HG03565 (cell line): ENCODE data around the gene SSU72.
"Not testable (repeated sequence)": the region's sequence is repeated elsewhere in the genome, so short reads cannot be mapped to it uniquely, and the experiment has no call there.

Experiments
- ATAC-seq: cut with Tn5 transposase; IDR thresholded peaks from one replicate; pipeline ENCODE4 v1.9.1; 2021; ENCODE audit warnings: mild to moderate bottlenecking, moderate library complexity; ENCODE audit not compliant: unreplicated experiment

Gene SSU72

GRCh38 chr1:1529936-1530335 is 44.7 kb downstream of the SSU72 start:
- no peak for ATAC-seq

DNA sequence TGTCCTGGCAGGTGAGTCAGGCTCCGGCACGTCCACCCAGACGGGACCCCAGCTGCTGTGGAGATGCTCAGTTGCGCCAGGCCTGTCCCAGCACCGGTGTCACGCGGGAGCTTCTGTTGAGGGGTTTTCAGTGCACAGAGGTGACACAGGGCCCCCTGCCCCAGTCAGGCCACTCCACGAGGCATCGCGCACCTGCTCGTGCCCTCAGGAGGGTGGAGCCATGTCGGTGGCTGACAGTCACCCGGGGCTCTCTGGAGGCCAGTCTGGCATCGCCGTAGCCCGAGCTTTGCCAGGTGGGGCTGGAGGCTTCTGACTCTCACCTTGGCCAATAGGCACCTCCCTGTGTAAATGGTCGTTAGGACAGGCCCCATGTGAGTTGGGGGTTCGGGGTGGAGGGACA is 45.3 kb downstream of the SSU72 start:
- no peak for ATAC-seq

DNA sequence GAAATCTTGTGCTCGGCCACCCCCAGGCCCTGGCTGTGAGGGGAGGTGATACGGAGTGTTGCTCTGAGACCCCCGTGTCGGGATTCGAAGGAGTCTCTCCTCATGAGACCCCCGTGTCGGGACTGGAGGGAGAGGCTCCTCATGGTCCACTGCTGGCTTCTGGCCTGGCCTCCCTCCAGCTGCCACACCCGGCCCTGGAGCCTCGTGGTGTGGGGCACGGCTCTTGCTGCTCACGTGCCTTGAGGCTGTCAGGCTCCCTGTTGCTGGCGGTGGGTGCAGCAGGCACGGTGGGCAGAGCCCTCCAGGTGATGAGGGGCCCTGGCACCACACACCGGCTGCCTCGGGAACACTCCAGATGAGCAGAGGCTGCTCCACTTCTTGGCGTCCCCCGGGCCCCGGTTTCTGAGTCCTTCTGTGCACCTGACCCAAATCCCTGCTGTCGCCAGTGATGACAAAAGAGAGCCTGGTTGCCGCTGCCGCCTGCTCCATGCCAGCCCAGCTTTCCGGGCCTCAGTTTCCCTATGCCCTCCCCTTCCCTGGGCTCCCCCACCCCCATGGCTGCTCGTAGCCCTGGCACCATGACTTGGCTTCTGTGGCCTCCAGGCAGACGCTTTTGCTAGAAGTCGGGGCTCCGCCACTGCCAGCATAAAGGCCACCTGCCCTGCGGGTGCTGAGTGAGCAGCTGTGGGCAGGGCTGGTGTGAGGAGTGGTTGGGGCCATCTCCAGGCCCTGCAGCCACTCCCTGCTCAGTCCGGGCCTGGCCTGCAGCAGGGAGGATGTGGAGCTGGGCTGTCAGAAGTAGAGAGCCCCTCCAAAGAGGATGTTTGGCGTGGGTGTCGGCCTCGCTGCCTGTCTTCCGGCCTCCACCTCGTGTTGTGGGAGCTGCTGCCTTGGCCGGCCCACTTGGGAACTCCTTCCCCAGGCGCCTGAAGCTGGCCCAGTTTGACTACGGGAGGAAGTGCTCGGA is 46.1 kb downstream of the SSU72 start:
- ATAC-seq, result no peak

GRCh38 chr1:1527092-1527816 is 47.4 kb downstream of the SSU72 start:
- ATAC-seq, result no peak

GRCh38 chr1:1526476-1526875 is 48.2 kb downstream of the SSU72 start:
- ATAC-seq, result not testable (repeated sequence)

DNA sequence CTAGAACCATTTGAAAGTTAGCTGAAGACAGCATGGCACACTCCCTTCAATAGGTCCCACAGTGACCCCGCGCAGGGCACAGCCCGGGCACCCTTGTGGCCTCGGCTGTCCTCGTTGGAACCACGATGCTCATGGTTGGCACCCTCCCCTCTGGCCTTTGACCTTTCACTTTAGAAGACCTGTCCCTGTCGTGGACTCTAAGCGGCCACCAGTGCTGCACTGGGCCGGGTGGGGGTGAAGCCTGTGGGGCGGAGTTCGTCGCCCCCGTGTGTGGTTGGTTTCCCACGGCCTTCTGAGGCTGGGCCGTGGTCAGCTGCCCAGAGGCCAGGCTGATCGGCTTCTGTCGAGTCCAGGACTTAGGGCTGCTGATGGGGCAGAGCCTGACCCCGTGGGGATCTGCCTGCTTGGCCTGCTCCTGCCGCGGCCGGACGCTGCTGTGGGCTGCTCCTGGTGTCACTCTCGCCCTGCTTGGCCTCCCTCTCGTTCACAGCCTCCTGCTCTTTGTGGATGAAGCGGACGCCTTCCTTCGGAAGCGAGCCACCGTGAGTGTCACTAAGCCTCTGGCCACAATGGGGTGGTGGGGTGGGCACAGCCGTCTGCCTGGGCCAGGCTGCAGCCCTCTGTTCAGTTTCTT is 49.8 kb downstream of the SSU72 start:
- not testable (repeated sequence) for ATAC-seq

DNA sequence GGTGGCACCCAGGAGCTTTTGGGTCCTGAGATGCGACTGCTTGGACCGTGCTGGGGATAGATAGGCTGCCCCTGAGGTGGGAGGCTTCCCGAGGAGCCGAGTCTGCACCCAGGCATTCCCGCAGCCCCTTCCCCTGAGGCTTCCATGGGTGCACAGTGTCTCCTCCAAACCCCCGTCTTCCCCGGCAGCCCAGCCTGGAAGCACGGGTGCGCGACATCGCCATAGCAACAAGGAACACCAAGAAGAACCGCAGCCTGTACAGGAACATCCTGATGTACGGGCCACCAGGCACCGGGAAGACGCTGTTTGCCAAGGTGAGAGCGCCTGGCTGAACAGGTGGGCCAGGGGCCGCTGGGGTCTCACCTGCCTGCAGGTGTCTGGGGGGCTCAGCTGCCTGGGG is 51.0 kb downstream of the SSU72 start:
- ATAC-seq, result not testable (repeated sequence)

- not testable (repeated sequence) for ATAC-seq
Observed at GRCh38 chr1:1523226-1523625, 51.4 kb downstream of the SSU72 start.

- ATAC-seq, result not testable (repeated sequence)
Observed at GRCh38 chr1:1522536-1522935, 52.1 kb downstream of the SSU72 start.

- ATAC-seq, result no peak
Observed at GRCh38 chr1:1521331-1521730, 53.3 kb downstream of the SSU72 start.

DNA sequence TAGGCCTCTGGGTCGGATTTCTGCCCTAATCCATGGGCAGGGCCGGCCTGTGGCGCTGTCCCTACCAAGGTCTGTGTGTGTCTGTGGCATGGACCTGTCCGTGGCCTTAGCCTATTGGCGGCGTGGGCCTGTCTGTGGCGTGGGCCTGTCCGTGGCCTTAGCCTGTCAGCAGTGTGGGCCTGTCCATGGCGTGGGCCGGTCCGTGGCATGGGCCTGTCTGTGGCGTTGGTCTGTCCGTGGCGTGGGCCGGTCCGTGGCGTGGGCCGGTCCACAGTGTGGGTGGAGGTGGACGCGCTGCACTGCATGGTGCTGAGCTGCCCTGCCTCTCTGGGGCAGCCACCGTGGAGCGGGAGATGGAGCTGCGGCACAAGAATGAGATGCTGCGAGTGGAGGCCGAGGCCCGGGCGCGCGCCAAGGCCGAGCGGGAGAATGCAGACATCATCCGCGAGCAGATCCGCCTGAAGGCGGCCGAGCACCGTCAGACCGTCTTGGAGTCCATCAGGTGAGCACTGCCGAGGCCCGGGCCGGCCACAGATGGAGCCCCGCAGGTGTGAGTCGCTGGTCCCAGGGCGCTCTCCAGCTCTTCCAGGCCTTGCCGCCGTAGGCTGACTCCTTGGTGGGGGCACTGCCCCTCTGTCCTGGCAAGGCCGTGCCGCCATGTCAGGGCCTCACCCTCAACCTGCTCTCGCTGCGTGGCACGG is 54.7 kb downstream of the SSU72 start:
- ATAC-seq, result not testable (repeated sequence)

GRCh38 chr1:1518621-1519007 is 56.0 kb downstream of the SSU72 start:
- not testable (repeated sequence) for ATAC-seq

- no peak for ATAC-seq
Observed at GRCh38 chr1:1517973-1518620, 56.6 kb downstream of the SSU72 start.

GRCh38 chr1:1516923-1517322 is 57.7 kb downstream of the SSU72 start:
- not testable (repeated sequence) for ATAC-seq

DNA sequence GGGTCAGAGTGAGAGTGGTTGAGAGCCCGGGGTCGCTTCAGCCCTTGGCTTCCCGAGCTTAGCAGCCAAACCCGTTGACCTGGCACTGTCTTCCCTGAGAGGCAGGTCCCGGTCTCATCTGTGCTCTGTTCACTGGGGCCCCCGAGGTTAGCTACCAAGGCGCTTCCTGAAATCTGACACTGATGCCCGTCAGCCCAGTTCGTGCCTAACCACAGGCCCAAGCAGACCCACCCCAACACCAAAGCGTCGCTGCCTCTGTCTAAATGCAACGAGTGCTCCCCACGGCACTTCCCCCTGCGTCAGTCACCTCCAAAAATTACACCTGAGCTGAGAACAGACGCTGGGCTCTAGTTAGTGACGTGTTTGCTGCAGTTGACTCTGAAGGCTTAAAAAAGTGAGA is 60.3 kb downstream of the SSU72 start:
- not testable (repeated sequence) for ATAC-seq

- not testable (repeated sequence) for ATAC-seq
Observed at GRCh38 chr1:1513675-1514074, 61.0 kb downstream of the SSU72 start.

DNA sequence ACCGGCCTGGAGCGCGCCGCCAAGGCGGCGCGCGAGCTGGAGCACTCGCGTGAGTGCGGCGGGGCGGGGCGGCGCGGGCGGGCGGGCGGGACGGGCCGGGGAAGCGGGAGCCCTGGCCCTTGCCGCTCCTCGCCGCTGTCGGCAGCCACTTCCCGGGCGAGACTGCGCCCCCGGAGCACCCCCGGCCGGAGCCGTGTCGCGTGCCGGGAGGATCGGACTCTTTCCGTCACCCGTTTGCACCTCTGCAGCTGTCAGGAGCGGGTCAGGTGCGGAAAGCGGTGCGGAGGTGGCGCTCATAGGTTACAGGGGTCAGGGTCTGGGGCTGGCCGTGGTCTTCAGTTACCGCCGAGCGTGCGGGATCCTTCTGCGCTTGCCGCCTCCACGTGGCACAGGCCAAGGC is 62.2 kb downstream of the SSU72 start:
- not testable (repeated sequence) for ATAC-seq

DNA sequence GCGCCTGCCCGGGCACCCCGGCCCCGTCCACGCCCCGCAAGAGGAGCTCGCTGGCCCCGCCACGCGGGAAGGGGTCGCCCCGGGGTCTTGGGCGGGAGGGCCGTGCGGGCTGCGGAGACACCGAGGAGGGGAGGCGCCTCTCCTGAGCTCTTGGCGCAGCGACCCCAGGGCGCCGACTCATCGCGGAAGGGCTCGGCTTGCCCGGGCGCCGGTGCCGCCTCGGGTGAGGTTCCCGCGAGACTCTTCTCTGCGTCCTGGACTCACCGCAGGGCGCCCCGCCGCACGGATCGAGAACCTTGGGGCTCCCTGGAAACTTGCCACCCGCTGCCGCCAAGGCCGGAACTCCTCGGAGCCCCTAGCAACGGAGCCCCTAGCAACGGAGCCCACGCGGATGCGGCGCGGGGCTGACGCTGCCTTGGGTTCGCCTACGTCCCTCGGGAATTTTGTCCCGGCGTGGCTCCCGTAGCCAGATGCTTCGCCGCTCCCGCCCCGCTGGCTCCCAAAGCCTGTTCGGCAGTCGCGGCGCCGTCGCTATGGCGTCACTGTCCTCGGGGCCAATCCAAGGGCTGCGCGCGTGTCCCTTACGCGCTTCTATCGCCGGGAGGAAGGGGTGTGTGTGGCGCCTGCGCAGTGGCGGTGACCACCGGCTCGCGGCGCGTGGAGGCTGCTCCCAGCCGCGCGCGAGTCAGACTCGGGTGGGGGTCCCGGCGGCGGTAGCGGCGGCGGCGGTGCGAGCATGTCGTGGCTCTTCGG is 63.0 kb downstream of the SSU72 start, which contains the start of gene ATAD3A:
TSS of gene ATAD3A (plus strand) at position 630 of the 753 bp plus-strand sequence. CDS start at position 737, 107 bp downstream.
- ATAC-seq, result peak; percentile 80

GRCh38 chr1:1510912-1511532 is 63.6 kb downstream of the SSU72 start:
- ATAC-seq, result no peak
